Effector memory CD4-positive, alpha-beta T cell (primary cell): Measurements from ENCODE around the gene TANC1.

Experiments
- DNase-seq, 3 donors: peaks; one replicate each; pipeline ENCODE4 v3.0.0-alpha.2; 2020
- H3K27ac ChIP-seq: 2 replicates; pipeline ENCODE4 v1.7.0; 2013; ENCODE audit warnings: mild to moderate bottlenecking, low read length, moderate library complexity; ENCODE audit not compliant: insufficient read depth, poor library complexity, severe bottlenecking
- H3K27me3 ChIP-seq: replicated peaks from 2 replicates; pipeline ENCODE4 v1.7.0; 2013; ENCODE audit warnings: mild to moderate bottlenecking, low read length; ENCODE audit not compliant: insufficient read depth, control insufficient read depth, poor library complexity, severe bottlenecking
- H3K36me3 ChIP-seq: 2 replicates; pipeline ENCODE4 v1.7.0; 2013; ENCODE audit warnings: mild to moderate bottlenecking, low read length, moderate library complexity; ENCODE audit not compliant: control insufficient read depth, insufficient read depth
- H3K4me1 ChIP-seq: 2 replicates; pipeline ENCODE4 v1.7.0; 2013; ENCODE audit warnings: low read length, mild to moderate bottlenecking; ENCODE audit not compliant: control insufficient read depth, insufficient read depth, poor library complexity, severe bottlenecking
- H3K4me3 ChIP-seq: 2 replicates; pipeline ENCODE4 v1.7.0; 2013; ENCODE audit warnings: low read length, low read depth, mild to moderate bottlenecking; ENCODE audit not compliant: insufficient read depth, poor library complexity, severe bottlenecking
- H3K9me3 ChIP-seq: 2 replicates; pipeline ENCODE4 v1.7.0; 2013; ENCODE audit warnings: mild to moderate bottlenecking, low read length, moderate library complexity; ENCODE audit not compliant: control insufficient read depth

TANC1 gene

GRCh38 chr2:159108181-159108893 is 139.9 kb downstream of the TANC1 start:
- Histone ChIP-seq H3K27me3 (no peaks in the 10 kb centered on the region), H3K4me1 (no peaks in the 10 kb centered on the region), H3K36me3 (no peaks in the 10 kb centered on the region), H3K27ac (no peak overlapping the region), H3K4me3 (no peak overlapping the region), H3K9me3 (no peaks in the 10 kb centered on the region)
- no peak for DNase-seq

GRCh38 chr2:159109517-159109916 is 141.1 kb downstream of the TANC1 start:
- DNase-seq = no peak
- Histone ChIP-seq H3K9me3 (no peaks in the 10 kb centered on the region), H3K4me3 (no peak overlapping the region), H3K36me3 (no peaks in the 10 kb centered on the region), H3K27me3 (no peaks in the 10 kb centered on the region), H3K4me1 (no peaks in the 10 kb centered on the region), H3K27ac (no peak overlapping the region)

- no peak for DNase-seq
- Histone ChIP-seq H3K4me3 (no peak overlapping the region), H3K36me3 (no peaks in the 10 kb centered on the region)
Measured at GRCh38 chr2:159110784-159111183, 142.3 kb downstream of the TANC1 start.

GRCh38 chr2:159111346-159111927 is 143.0 kb downstream of the TANC1 start:
- Histone ChIP-seq H3K4me1 (no peaks in the 10 kb centered on the region), H3K9me3 (no peaks in the 10 kb centered on the region), H3K27me3 (no peaks in the 10 kb centered on the region), H3K27ac (no peak overlapping the region), H3K36me3 (no peaks in the 10 kb centered on the region), H3K4me3 (no peak overlapping the region)
- DNase-seq = no peak

More at GRCh38 chr2:159110784-159111183, 142.3 kb downstream of the TANC1 start:
- Histone ChIP-seq H3K27ac (no peak overlapping the region), H3K4me1 (no peaks in the 10 kb centered on the region), H3K27me3 (no peaks in the 10 kb centered on the region), H3K9me3 (no peaks in the 10 kb centered on the region)

DNA sequence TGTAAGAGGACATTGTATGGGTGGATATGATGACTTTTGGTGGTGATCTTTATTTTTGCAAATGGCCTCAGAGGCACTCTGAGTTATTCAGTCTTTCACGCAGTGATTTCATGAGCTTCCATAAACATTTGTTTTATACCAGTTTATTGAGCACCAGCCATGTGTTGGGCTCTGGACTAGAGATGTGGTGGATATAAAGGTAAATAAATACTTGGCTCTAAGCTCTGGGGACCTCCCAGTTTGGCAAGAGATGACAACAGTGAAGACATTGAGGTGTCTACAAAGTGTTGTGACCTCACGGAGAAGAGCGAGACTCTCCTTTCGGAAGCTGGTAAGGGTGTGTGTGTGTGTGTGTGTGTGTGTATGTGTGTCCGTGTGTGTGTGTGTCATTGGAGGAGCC is 146.4 kb downstream of the TANC1 start:
- no peak for DNase-seq
- no peak overlapping the region for H3K4me3 ChIP-seq
- no peak overlapping the region for H3K27ac ChIP-seq
- H3K36me3 ChIP-seq = no peaks in the 10 kb centered on the region
- no peaks in the 10 kb centered on the region for H3K27me3 ChIP-seq
- H3K9me3 ChIP-seq = no peaks in the 10 kb centered on the region
- H3K4me1 ChIP-seq = no peaks in the 10 kb centered on the region

DNA sequence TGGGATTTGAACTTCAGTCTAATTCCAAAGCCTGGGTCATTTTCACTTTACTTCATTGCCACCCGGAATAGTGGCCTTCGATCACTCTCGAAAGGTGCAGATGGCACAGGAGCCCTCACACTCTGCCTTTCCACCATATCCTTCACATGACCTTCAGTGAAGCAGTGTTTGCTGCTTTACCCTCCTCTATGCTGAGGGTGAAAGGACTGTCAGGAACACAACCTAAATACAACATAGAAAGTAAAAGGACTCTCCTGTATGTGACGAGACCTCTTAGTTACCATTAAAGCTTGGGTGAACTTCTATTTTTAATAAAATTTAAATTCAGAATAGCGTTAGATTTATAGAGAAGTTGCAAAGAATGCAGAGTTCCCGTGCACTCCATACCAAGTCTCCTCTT is 148.5 kb downstream of the TANC1 start:
- no peaks in the 10 kb centered on the region for H3K9me3 ChIP-seq
- no peaks in the 10 kb centered on the region for H3K36me3 ChIP-seq
- H3K4me3 ChIP-seq = no peak overlapping the region
- no peaks in the 10 kb centered on the region for H3K27me3 ChIP-seq
- H3K27ac ChIP-seq = no peak overlapping the region
- DNase-seq = no peak
- no peaks in the 10 kb centered on the region for H3K4me1 ChIP-seq

DNA sequence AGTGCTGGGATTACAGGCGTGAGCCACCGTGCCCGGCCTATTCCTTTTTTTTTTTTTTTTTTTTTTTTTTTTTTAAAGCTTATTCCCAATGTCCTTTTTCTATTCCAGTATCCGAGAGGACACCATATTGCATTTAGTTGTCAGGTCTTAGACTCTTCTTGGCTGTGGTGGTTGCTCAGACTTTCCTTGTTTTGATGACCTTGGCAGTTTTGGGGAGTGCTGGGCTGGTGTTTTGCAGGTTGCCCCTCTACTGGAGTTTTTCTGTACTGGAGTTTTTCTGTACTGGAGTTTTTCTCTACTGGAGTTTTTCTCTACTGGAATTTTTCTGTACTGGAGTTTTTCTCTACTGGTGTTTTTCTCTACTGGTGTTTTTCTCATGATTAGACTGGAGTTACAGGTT is 149.2 kb downstream of the TANC1 start:
- Histone ChIP-seq H3K36me3 (no peaks in the 10 kb centered on the region), H3K9me3 (no peaks in the 10 kb centered on the region)

GRCh38 chr2:159118115-159118858 is 149.8 kb downstream of the TANC1 start:
- no peaks in the 10 kb centered on the region for H3K36me3 ChIP-seq
- peak; percentile 27 to 62 (median 54) for DNase-seq
- H3K9me3 ChIP-seq = no peaks in the 10 kb centered on the region
- H3K4me3 ChIP-seq = no peak overlapping the region
- H3K4me1 ChIP-seq = no peaks in the 10 kb centered on the region
- H3K27ac ChIP-seq = no peak overlapping the region
- H3K27me3 ChIP-seq = no peaks in the 10 kb centered on the region

More for the DNA sequence above, 149.2 kb downstream of the TANC1 start:
- H3K4me3 ChIP-seq = no peak overlapping the region
- H3K27me3 ChIP-seq = no peaks in the 10 kb centered on the region
- no peak for DNase-seq
- no peak overlapping the region for H3K27ac ChIP-seq
- no peaks in the 10 kb centered on the region for H3K4me1 ChIP-seq

GRCh38 chr2:159118859-159119500 is 150.5 kb downstream of the TANC1 start:
- no peak overlapping the region for H3K4me3 ChIP-seq
- H3K27me3 ChIP-seq = no peaks in the 10 kb centered on the region
- H3K36me3 ChIP-seq = no peaks in the 10 kb centered on the region
- no peaks in the 10 kb centered on the region for H3K9me3 ChIP-seq
- H3K4me1 ChIP-seq = no peaks in the 10 kb centered on the region
- H3K27ac ChIP-seq = no peak overlapping the region
- no peak for DNase-seq
